Endodermal cell (in vitro differentiated cells): Measurements from ENCODE around the gene CDC26. TPM values are rescaled to one million over a fixed set of nuclear protein-coding genes. Genes with fewer than 3 reads are reported as not detected.

ENCODE experiments used
- DNase-seq: peaks from one replicate; pipeline ENCODE4 v3.0.0-alpha.2; 2017
- H3K27ac ChIP-seq: 2 replicates; pipeline ENCODE4 v1.5.1; 2013; ENCODE audit warnings: mild to moderate bottlenecking, low read depth, low read length, moderate library complexity
- H3K27me3 ChIP-seq: 2 replicates; pipeline ENCODE4 v1.6.1; 2013; ENCODE audit warnings: mild to moderate bottlenecking, low read length, moderate library complexity; ENCODE audit not compliant: insufficient read depth, control insufficient read depth, poor library complexity, severe bottlenecking
- H3K36me3 ChIP-seq: 2 replicates; pipeline ENCODE4 v1.7.0; 2013; ENCODE audit warnings: mild to moderate bottlenecking, low read length, moderate library complexity; ENCODE audit not compliant: control insufficient read depth, insufficient read depth
- H3K4me1 ChIP-seq: one replicate; pipeline ENCODE4 v1.7.0; 2013; ENCODE audit warnings: low read length; ENCODE audit not compliant: control insufficient read depth, insufficient read depth
- H3K4me3 ChIP-seq: 2 replicates; pipeline ENCODE4 v1.5.1; 2013; ENCODE audit warnings: mild to moderate bottlenecking, low read length, moderate library complexity
- H3K9ac ChIP-seq: 2 replicates; pipeline ENCODE4 v1.6.1; 2013; ENCODE audit warnings: mild to moderate bottlenecking, low read length, moderate library complexity; ENCODE audit not compliant: poor library complexity, severe bottlenecking; ENCODE audit errors: extremely low read depth
- H3K9me3 ChIP-seq: 2 replicates; pipeline ENCODE4 v1.6.1; 2013; ENCODE audit warnings: mild to moderate bottlenecking, low read length, moderate library complexity; ENCODE audit not compliant: control insufficient read depth
- H3K27ac Mint-ChIP-seq: 2 replicates; pipeline ENCODE4 v1.8.0; 2020; ENCODE audit warnings: mixed read lengths
- H3K27me3 Mint-ChIP-seq: 2 replicates; pipeline ENCODE4 v1.8.0; 2021; ENCODE audit warnings: mild to moderate bottlenecking, mixed read lengths; ENCODE audit not compliant: insufficient read depth
- H3K36me3 Mint-ChIP-seq: 2 replicates; pipeline ENCODE4 v1.8.0; 2020; ENCODE audit warnings: low read depth, mixed read lengths
- H3K4me1 Mint-ChIP-seq: 2 replicates; pipeline ENCODE4 v1.8.0; 2020; ENCODE audit warnings: mixed read lengths
- H3K4me3 Mint-ChIP-seq: 2 replicates; pipeline ENCODE4 v1.8.0; 2020; ENCODE audit warnings: mild to moderate bottlenecking, moderate library complexity, mixed read lengths
- H3K9me3 Mint-ChIP-seq: 2 replicates; pipeline ENCODE4 v1.8.0; 2020; ENCODE audit warnings: mild to moderate bottlenecking, mixed read lengths
- CTCF ChIP-seq: fragments of 200-600 bp; sonication (generic); conservative IDR thresholded peaks from 2 replicates; pipeline ENCODE4 v1.5.0; 2021; ENCODE audit warnings: antibody characterized with exemption, mild to moderate bottlenecking
- WGBS, 2 experiments: methylation state at CpG; one replicate each; pipeline versions ENCODE4 v1.1.5 to v1.1.7; 2013; ENCODE audit warnings: missing lambda C conversion rate in 2 of 2, mixed read lengths in 1 of 2; ENCODE audit not compliant: insufficient coverage in 1 of 2, insufficient read length in 1 of 2; 5-methylcytosine and 5-hydroxymethylcytosine counted together
- total RNA-seq, 2 donors: library from RNA; stranded (reverse); fragmentation: NEBNext Ultra II Directional in 1 of 2; extraction: Animal tissue kit (Norgen Biotek cat#: 25700) in 1 of 2; gene quantifications; 2 replicates in 1 of 2; 3 replicates in 1 of 2; pipeline ENCODE4 v1.2.1, GENCODE V29; 2021

Gene CDC26
- total RNA-seq, 2 donors from 2014 or later, result 34.7 to 39.7 TPM

DNA sequence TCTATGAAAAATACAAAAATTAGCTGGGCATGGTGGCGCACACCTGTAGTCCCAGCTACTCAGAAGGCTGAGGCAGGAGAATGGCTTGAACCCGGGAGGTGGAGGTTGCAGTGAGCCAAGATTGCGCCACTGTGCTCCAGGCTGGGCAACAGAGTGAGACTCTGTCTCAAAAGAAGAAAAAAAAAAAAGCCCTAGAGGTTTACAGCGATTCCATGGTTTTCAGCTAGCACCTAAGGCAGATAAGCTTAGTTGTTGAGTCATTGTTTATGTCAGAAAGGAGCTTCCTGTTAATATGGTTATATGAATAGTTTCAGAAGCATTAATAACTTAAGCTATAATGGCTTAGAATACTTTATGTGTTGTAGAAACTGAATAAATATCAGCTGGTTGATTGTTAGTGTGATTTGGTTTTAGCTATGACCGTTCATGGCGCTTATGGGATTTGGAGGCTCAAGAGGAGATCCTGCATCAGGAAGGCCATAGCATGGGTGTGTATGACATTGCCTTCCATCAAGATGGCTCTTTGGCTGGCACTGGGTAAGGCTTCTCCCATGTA lies 14.8 kb upstream of the CDC26 start:
- Mint-ChIP-seq H3K36me3 (peaks cover 69% of the 10 kb centered on the region), H3K27ac (no peak overlapping the region), H3K4me3 (no peak overlapping the region), H3K4me1 (no peaks in the 10 kb centered on the region), H3K27me3 (no peaks in the 10 kb centered on the region), H3K9me3 (no peaks in the 10 kb centered on the region)
- Histone ChIP-seq H3K9ac (no peak overlapping the region), H3K27ac (no peak overlapping the region), H3K36me3 (peaks cover 84% of the 10 kb centered on the region), H3K4me3 (no peak overlapping the region), H3K27me3 (no peaks in the 10 kb centered on the region), H3K4me1 (no peaks in the 10 kb centered on the region), H3K9me3 (no peaks in the 10 kb centered on the region)
- no peak for TF ChIP-seq CTCF
- no peak for DNase-seq
- WGBS, 2 experiments, result 96% methylated on average over 4 to 6 of the region's 6 CpGs

DNA sequence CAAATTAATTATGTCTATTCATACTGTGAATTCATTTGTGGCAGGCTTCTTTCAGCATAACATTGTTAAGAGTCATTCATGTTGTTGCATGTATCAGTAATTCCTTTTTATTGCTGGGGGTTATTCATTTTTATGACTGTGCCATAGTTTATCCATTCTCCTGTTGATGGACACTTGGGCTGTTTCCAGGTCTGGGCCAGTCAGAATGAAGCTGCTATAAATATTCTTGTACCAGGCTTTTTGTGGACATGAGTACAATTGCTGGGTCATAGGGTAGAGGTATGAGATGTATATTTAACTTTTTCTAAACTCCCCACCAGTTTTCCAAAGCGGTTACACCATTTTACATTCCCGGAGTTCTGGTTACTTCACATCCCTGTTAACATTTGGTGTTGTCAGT lies 13.7 kb upstream of the CDC26 start:
- Histone ChIP-seq H3K9me3 (no peaks in the 10 kb centered on the region), H3K27me3 (no peaks in the 10 kb centered on the region), H3K4me3 (no peak overlapping the region), H3K27ac (no peak overlapping the region), H3K4me1 (no peaks in the 10 kb centered on the region), H3K36me3 (peaks cover 93% of the 10 kb centered on the region), H3K9ac (no peak overlapping the region)
- Mint-ChIP-seq H3K27ac (no peak overlapping the region), H3K36me3 (peaks cover 79% of the 10 kb centered on the region), H3K9me3 (no peaks in the 10 kb centered on the region), H3K4me1 (no peaks in the 10 kb centered on the region), H3K4me3 (no peak overlapping the region), H3K27me3 (no peaks in the 10 kb centered on the region)
- DNase-seq, result no peak
- no peak for TF ChIP-seq CTCF
- 94 to 100% methylated on average over 2 of the region's 2 CpGs for WGBS, 2 experiments

DNA sequence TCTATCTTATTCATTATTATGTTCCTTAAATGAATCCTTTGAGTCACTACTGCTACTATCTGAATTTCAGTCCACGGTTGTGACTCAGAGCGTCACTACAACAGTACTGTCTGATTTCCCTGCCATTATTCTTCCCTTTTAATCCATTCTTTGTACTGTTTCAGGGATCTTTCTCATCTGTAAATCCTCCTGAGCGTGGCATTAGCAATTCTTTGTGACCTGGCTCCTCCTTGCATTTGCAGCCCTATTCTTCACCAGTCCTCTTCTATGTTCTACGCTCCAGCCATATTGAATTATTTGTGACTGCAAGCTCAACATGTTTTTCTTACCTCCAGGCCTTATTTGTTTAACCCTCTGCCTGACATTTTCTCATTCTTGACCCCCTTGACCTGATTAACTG lies 6.0 kb upstream of the CDC26 start:
- 91 to 95% methylated on average over 4 of the region's 4 CpGs for WGBS, 2 experiments
- H3K9me3 Mint-ChIP-seq, result no peaks in the 10 kb centered on the region
- H3K27me3 Mint-ChIP-seq, result no peaks in the 10 kb centered on the region
- Histone ChIP-seq H3K27me3 (no peaks in the 10 kb centered on the region), H3K27ac (no peak overlapping the region), H3K9me3 (no peaks in the 10 kb centered on the region), H3K36me3 (peaks cover 84% of the 10 kb centered on the region), H3K4me1 (no peaks in the 10 kb centered on the region), H3K9ac (no peak overlapping the region), H3K4me3 (no peak overlapping the region)
- no peak overlapping the region for H3K27ac Mint-ChIP-seq
- no peak for DNase-seq
- H3K4me1 Mint-ChIP-seq, result no peaks in the 10 kb centered on the region
- TF ChIP-seq CTCF, result no peak
- no peak overlapping the region for H3K4me3 Mint-ChIP-seq
- peaks cover 72% of the 10 kb centered on the region for H3K36me3 Mint-ChIP-seq
